ENCODE data around the gene PARD3.

DNA sequence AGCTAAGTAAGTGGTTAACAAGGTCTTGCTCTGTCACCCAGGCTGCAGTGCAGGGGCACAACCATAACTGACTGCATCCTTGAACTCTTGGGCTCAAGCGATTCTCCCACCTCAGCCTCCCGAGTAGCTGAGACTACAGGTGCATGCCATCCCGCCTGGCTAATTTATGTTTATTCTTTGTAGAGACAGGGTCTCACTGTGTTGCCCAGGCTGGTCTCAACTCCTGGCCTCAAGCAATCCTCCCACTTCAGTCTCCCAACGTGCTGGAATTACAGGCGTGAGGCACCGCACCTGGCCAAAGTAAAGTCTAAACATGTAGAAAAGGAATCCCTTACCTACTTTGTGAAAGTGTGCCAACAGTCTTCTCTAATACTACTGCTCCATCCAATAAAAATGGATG, 17.9 kb downstream of the PARD3 start:
- TF ChIP-seq, protein P1, sequence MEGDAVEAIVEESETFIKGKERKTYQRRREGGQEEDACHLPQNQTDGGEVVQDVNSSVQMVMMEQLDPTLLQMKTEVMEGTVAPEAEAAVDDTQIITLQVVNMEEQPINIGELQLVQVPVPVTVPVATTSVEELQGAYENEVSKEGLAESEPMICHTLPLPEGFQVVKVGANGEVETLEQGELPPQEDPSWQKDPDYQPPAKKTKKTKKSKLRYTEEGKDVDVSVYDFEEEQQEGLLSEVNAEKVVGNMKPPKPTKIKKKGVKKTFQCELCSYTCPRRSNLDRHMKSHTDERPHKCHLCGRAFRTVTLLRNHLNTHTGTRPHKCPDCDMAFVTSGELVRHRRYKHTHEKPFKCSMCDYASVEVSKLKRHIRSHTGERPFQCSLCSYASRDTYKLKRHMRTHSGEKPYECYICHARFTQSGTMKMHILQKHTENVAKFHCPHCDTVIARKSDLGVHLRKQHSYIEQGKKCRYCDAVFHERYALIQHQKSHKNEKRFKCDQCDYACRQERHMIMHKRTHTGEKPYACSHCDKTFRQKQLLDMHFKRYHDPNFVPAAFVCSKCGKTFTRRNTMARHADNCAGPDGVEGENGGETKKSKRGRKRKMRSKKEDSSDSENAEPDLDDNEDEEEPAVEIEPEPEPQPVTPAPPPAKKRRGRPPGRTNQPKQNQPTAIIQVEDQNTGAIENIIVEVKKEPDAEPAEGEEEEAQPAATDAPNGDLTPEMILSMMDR (IDR thresholded peaks at IDR 0.05): no peak
- no peak for TF ChIP-seq POLR2A (IDR thresholded peaks at IDR 0.05)
